GM18520 (cell line): ENCODE data around the gene TBC1D3C.
"Not testable (repeated sequence)": the region's sequence is repeated elsewhere in the genome, so short reads cannot be mapped to it uniquely, and the experiment has no call there.

Experiments
- ATAC-seq: cut with Tn5 transposase; IDR thresholded peaks from one replicate; pipeline ENCODE4 v1.9.1; 2021; ENCODE audit not compliant: unreplicated experiment

The TBC1D3C gene

GRCh38 chr17:38068534-38068933 is at the start of gene TBC1D3C:
TBC1D3C (minus strand) TSS chr17:38068634; CDS start chr17:38067066, 1,568 bp downstream.
- ATAC-seq = not testable (repeated sequence)

GRCh38 chr17:38099262-38099661 is 30.8 kb upstream of the TBC1D3C start:
- ATAC-seq = not testable (repeated sequence)

GRCh38 chr17:38094059-38094694 is 25.7 kb upstream of the TBC1D3C start:
- ATAC-seq = not testable (repeated sequence)

- not testable (repeated sequence) for ATAC-seq
These were observed 19.7 kb upstream of the TBC1D3C start for GRCh38 chr17:38088120-38088519.

GRCh38 chr17:38087344-38087743 is 18.9 kb upstream of the TBC1D3C start:
- ATAC-seq = not testable (repeated sequence)
